Fibroblast of mammary gland (primary cell): ENCODE results near the gene TPSB2.
"Not testable (repeated sequence)": the region's sequence is repeated elsewhere in the genome, so short reads cannot be mapped to it uniquely, and the experiment has no call there.

Experiments used
- DNase-seq: peaks from one replicate; pipeline ENCODE4 v3.0.0-alpha.2; 2010; ENCODE audit warnings: low read depth
- H3K4me3 ChIP-seq: 2 replicates; pipeline ENCODE4 v1.5.1; 2011; ENCODE audit warnings: low read depth, mild to moderate bottlenecking, low read length, moderate library complexity; ENCODE audit not compliant: control insufficient read depth
- CTCF ChIP-seq: conservative IDR thresholded peaks from 2 replicates; pipeline ENCODE4 v1.5.1; 2011; ENCODE audit warnings: low read depth, low read length, inconsistent platforms; ENCODE audit not compliant: control insufficient read depth, insufficient read depth

Gene TPSB2

GRCh38 chr16:1237990-1238389 is 8.0 kb upstream of the TPSB2 start:
- H3K4me3 ChIP-seq: no peak overlapping the region
- no peak for TF ChIP-seq CTCF
- no peak for DNase-seq

GRCh38 chr16:1236659-1237058 is 6.7 kb upstream of the TPSB2 start:
- not testable (repeated sequence) for DNase-seq, H3K4me3 ChIP-seq

GRCh38 chr16:1232049-1232748 is 2.2 kb upstream of the TPSB2 start:
- not testable (repeated sequence) for DNase-seq, H3K4me3 ChIP-seq

GRCh38 chr16:1231301-1231700 is 1.3 kb upstream of the TPSB2 start:
- H3K4me3 ChIP-seq, DNase-seq: not testable (repeated sequence)

- not testable (repeated sequence) for H3K4me3 ChIP-seq, DNase-seq
Measured at GRCh38 chr16:1230471-1231212, 658 bp upstream of the TPSB2 start.

- H3K4me3 ChIP-seq, DNase-seq: not testable (repeated sequence)
Measured at GRCh38 chr16:1229476-1229875, 508 bp downstream of the TPSB2 start.

GRCh38 chr16:1228227-1228626 is 1.8 kb downstream of the TPSB2 start:
- DNase-seq, H3K4me3 ChIP-seq: not testable (repeated sequence)

- not testable (repeated sequence) for H3K4me3 ChIP-seq, DNase-seq
Measured at GRCh38 chr16:1226692-1227091, 3.3 kb downstream of the TPSB2 start.

- not testable (repeated sequence) for DNase-seq, H3K4me3 ChIP-seq
Measured at GRCh38 chr16:1225728-1226311, 4.2 kb downstream of the TPSB2 start.

GRCh38 chr16:1225051-1225451 is 4.9 kb downstream of the TPSB2 start, which contains the start of gene TPSG1:
TSS of gene TPSG1 (minus strand) at chr16:1225268. CDS start at chr16:1225252, 16 bp downstream.
- no peak for DNase-seq
- TF ChIP-seq CTCF: no peak
- H3K4me3 ChIP-seq: no peak within 1 kb of the TSS

- no peak for TF ChIP-seq CTCF
- DNase-seq: no peak
- no peak overlapping the region for H3K4me3 ChIP-seq
Measured at GRCh38 chr16:1224558-1224957, 5.4 kb downstream of the TPSB2 start.
